ENCODE measurements around the gene OPN1MW3.
"Not testable (repeated sequence)": the region's sequence is repeated elsewhere in the genome, so short reads cannot be mapped to it uniquely, and the experiment has no call there.

- TF ChIP-seq POLR2A, POLR2AphosphoS5, CTCF (IDR thresholded peaks at IDR 0.05): not testable (repeated sequence)
Observed at GRCh38 chrX:154211057-154211456, 46.3 kb upstream of the OPN1MW3 start.

Measured in sigmoid colon (tissue), 4 donors.